H4 (cell line): Measurements from ENCODE around the gene TMEM26. TPM values are rescaled to one million over a fixed set of nuclear protein-coding genes. Genes with fewer than 3 reads are reported as not detected.

Experiments used
- total RNA-seq: library from RNA; depleted of rRNA; stranded (reverse); fragments of >200 nt; shearing (Covaris generic); gene quantifications from 2 replicates; pipeline ENCODE4 v1.2.3, GENCODE V29; 2014; rRNA removed

TMEM26 gene
- total RNA-seq, 1 experiment from 2014 or later, result not detected

Other genes starting within 250 kb of the TMEM26 start
- 0.91 and 1.2 TPM in 2 replicates for gene CABCOCO1, start 209.5 kb upstream of the TMEM26 start, total RNA-seq